IPS-18c (cell line): ENCODE measurements around the gene CFAP46.
"Not testable (repeated sequence)": the region's sequence is repeated elsewhere in the genome, so short reads cannot be mapped to it uniquely, and the experiment has no call there.

Experiments
- H3K4me3 ChIP-seq: 2 replicates; pipeline ENCODE4 v1.7.0; 2013; ENCODE audit warnings: low read depth, mild to moderate bottlenecking, low read length, moderate library complexity; ENCODE audit not compliant: insufficient read depth
- H3K9me3 ChIP-seq: one replicate; pipeline ENCODE4 v1.6.1; 2013; ENCODE audit warnings: mild to moderate bottlenecking, low read length, moderate library complexity; ENCODE audit not compliant: control insufficient read depth, insufficient read depth

CFAP46 gene

DNA sequence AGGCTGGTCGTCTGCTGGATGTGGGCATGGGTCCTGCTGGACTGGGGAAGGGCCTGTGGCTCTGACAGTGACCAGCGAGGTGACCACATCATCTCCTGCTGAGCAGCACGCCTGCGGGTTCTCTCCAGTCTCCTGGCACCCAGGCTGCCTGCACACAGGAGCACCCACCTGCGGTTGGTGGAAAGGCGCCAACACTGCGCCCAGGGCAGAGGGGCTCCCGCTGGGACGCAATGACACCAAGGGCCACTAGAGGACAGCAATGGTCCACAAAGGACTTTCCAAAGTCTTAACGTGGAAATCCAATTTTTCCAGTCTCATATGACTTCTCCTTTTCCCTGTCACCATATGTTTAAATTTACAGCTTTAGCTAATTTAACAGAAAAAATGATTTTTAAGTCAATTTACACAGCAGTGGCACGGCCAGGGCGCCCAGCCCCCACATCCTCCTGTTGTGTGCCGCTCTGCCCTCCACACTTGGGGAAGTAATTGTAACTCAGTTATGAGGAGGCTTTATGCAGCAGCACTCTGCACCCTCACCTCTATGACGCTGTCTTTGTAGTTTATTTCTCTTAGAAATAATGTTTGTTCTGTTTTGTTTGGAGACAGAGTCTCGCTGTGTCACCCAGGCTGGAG is 38.1 kb downstream of the CFAP46 start:
- H3K9me3 ChIP-seq = peaks cover 2% of the 10 kb centered on the region
- H3K4me3 ChIP-seq = no peak overlapping the region

DNA sequence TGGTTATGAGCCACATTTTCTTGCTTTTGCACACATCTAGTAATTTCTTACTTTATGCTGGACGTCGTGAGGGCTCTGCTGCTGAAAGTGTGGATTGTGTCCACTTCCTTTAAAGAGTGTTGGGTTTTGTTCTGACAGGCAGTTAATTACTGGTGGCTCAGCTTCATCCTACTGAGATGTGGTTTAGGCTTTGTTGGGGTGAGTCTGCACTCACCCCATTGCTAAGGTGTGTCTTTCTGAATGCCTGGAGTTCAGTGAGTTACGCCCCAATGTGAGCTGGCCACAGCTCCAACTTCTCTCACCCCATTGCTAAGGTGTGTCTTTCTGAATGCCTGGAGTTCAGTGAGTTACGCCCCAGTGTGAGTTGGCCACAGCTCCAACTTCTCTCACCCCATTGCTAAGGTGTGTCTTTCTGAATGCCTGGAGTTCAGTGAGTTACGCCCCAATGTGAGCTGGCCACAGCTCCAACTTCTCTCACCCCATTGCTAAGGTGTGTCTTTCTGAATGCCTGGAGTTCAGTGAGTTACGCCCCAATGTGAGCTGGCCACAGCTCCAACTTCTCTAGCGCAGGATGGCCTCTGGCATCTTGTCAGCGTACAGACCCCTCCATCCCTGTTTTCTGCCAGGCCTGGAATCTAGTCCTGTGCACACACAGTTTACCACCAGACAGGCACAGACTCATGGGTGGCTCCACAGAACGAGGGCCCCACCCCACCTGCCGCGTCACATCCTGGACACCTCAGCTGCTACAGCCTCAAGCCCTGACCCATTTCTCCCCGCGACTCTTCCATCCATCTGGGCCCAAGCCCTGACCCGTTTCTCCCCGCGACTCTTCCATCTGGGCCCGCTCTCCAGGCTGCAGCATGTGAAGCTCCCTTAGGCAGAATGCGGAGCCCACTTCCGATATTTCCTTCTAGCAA is 39.5 kb downstream of the CFAP46 start:
- not testable (repeated sequence) for H3K4me3 ChIP-seq, H3K9me3 ChIP-seq

DNA sequence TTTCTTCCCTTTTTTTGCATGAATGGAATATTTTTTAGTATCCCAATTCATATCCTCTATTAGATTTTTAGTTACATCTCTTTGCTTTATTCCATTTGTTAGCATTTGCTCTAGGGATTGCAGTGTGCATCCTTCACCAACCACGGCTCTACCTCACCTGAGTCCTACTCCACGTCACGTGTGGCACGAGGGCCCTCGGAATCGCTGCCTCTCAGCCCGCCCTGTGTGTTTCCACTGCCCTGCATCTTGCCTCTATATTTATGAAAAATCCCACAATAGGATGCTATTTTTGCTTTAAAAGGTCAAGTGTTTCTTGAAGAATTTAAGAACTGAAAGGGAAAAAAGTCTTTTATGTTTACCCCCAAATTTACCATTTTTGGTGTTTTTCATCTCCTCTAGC is 41.0 kb downstream of the CFAP46 start:
- H3K4me3 ChIP-seq = no peak overlapping the region
- peaks cover 2% of the 10 kb centered on the region for H3K9me3 ChIP-seq

DNA sequence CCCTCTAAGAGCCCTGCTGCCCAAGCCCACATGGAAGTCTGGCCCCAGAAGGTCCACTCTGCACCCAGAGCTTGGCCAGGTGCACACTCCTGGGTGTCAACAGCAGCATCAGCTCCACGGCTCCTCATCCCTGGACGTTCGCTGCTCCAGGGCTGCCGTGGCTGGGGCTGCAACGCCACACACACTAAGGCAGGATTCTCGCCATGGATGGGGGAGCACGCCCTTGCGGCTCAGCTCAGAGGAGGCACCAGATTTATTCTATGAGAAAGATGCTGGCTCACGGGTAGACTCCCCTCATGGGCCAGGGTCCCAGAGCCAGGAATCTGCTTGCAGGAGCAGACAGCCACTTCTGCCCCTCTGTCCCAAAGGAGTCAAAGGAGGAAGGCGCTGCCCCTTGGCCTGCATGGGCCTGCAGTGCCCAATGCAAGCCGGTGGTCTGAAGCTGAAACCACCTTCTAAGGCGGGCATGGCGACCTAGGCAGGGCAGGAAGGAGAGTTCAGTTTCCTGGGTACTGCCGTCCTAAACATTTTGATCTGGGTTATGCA is 42.1 kb downstream of the CFAP46 start:
- Histone ChIP-seq H3K9me3 (peaks cover under 1% of the 10 kb centered on the region), H3K4me3 (no peak overlapping the region)

DNA sequence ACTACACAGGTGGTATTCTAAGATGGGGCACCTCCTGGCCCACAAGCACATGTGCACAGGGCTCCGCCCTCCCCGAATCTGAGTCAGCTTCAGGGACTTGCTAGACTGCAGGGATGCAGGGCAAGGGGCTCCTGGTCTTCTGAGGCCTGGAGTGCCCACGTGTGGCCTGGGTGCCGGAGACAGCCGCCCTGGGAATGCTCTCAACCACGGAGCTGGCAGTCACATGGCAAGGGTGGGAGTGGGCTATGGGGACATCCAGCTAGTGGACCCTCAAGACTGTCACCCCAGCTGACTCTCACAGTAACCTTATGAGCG is 42.7 kb downstream of the CFAP46 start:
- H3K4me3 ChIP-seq = no peak overlapping the region
- H3K9me3 ChIP-seq = no peaks in the 10 kb centered on the region

DNA sequence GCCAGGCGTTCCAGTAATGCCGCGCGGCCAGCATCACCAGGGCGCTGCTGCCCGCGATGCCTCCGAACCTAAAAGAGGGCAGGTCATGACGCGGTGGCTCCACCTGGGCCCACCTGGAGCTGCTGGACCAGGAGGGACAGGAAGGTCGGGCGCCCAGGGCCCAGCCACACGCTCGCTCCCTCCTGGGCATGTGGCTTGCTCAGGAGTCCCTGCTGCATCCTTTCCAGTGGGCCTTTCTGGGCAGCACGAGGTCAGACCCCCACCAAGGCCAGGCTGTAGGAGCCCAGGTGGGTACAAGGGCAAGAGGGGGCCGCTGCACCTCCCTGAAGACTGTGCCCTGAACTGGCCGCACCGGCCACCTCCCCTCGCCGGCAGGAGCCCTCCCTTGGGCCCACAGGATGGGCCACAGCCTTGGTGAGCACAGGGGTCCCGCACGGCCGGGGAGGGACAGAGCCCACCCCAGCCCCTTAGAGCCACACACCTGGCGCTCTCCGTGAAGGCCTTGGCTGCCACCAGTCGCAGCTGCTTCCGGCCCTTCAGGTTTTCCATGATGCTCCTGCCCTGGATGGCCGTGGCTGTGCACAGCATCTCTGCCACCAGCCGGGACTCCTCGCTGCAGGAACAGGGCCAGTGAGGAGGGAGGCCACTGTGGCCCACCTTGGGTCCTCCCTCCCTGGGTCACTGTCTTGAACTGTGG is 43.2 kb downstream of the CFAP46 start:
- Histone ChIP-seq H3K4me3 (no peak overlapping the region), H3K9me3 (no peaks in the 10 kb centered on the region)

DNA sequence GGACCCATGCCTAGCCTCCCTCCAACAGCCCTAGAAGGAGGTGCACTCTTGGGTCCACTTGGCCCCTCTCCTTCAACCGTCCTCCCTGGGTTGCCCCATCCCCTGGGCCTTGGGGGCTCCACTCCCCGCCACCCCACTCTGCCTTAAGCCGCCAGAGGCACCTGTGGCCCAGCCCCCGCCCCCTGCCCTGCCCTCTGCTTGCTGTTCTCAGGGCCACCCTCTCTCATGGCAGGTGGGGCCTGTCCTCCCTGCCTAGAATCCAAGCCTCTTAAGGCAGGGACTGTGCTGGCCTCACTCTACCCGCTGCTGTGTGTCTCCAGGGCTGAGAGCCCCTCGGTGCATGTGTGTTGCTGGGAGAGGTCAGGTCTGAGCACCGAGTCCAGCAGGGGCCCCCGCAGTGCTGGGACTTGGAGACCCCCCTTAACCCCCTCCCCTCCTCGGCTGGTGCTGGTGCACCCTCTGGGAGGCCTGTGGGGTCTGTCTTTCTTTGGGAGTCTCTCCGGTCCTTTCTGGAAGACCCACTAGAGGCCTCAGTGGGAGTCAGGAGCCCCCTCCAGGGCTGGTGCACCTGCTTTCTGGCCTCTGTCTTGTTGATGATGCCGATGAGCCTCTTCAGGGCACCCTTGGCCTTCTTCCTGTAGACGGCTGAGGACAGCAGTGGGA is 43.8 kb downstream of the CFAP46 start:
- H3K9me3 ChIP-seq = no peaks in the 10 kb centered on the region
- H3K4me3 ChIP-seq = no peak overlapping the region

DNA sequence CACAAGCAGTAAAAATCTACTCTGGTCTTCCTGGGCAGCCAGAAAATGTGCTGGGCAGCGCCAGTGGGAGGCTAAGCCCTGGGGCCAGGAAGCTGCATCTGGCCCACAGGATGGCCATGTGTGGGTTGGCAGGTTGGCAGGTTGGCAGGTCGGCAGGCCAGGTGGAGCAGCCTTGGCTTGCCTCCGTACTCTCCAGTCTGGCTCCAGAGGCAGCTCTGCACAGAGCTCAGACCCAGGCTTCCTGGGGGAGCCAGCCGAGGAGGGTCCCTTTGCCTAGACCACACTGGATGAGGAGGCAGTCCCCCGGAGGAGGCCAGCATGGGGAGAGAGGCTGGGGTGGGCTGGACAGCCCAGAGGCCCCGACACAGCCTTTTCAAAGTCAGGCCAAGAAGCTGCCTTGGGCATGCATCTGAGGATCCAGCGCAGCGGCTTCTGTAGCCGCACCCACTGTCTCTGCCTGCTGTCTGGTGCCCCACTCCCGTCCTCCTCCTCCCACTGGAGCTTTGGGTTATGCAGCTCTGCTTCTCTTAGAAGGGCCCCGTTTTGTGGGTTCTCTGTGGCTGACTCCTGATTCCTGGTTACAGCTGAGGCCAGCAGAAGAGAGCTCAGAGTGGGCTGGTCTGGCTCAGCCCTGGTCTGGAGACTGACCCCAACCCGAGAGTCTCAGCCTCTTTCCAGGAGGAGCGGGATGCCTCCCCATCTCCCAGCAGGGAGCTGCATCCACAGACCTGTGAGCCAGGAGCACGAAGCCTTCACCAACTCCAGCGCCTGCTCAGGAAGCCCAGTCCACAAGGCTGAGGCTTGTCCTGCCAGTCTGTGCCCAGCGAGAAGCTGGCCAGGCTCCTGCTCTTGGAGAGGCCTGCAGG is 44.6 kb downstream of the CFAP46 start:
- H3K4me3 ChIP-seq = no peak overlapping the region

DNA sequence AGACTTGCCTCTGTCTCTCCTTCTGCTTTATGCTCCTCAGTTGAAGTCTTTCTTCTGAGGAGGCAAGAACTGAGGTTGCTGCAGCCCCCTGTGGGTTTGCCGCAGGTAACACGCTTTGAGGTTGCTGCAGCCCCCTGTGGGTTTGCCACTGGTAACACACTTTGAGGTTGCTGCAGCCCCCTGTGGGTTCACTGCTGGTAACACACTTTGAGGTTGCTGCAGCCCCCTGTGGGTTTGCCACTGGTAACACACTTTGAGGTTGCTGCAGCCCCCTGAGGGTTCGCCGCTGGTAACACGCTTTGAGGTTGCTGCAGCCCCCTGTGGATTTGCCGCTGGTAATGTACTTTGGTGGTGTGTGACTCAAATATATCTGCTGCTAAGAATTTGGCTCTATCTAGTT is 48.6 kb downstream of the CFAP46 start:
- peak overlapping the region; percentile 9; the same call in 1 of the 2 replicates for H3K4me3 ChIP-seq
- not testable (repeated sequence) for H3K9me3 ChIP-seq

More for the DNA sequence above, 44.6 kb downstream of the CFAP46 start:
- no peaks in the 10 kb centered on the region for H3K9me3 ChIP-seq

DNA sequence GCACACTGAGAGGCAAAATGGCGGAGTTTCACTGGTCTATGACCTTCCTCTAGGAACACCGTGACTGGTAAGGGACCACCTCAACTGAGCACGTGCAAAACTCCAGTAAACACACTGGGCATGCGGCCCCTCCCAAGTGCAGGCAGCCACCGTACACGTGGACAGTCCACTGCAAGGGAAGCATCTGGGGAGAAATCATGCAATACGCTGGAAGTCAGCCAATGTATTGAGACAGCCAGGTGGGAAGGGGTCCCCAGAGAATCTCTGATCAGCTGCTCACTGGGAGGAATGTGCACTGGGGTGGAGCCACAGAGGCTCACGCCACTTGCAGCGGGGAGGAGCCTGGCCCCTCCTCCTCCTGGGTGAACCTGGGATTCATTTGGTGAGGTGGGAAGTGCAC is 49.3 kb downstream of the CFAP46 start:
- H3K9me3 ChIP-seq = no peaks in the 10 kb centered on the region
- no peak overlapping the region for H3K4me3 ChIP-seq

DNA sequence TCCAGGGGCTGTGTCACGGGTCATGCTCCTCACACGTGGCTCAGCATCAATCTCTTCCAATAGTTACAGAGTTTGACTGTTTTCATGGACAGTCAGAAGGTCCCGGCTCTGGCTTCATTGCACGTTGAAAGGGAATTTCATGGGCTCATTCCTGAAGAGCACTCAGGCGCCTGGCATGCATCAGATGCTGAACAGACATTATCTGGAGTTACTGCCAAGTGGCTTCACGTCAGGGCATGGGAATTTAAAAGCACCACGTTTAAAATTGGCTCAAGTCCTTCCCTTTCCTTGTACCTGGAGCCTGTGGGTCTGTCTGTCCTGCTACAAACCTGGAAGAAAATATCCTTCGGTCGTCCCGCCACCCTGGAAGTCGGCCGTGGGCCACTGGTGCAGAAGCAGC is 50.4 kb downstream of the CFAP46 start:
- Histone ChIP-seq H3K9me3 (no peaks in the 10 kb centered on the region), H3K4me3 (no peak overlapping the region)

DNA sequence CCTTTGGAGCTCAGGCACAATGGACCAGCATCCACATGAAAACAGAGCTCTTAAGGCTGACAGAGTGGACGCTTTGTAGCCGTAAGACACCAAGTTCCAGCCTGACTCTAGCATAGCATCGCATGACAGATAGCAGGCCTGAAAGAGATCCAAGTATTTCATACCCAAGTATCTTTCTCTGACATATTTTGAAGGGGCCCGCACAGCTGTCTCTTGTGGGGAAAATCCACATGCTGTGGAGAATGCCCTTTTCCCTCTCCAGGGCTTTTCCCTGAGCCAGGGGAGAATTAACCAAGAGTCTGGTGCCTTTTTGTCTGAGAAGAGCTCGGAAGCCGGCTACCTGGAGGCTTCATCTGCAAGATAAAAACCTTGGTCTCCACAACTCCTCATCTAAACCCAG is 51.0 kb downstream of the CFAP46 start:
- Histone ChIP-seq H3K4me3 (peak overlapping the region; percentile 20; the same call in 1 of the 2 replicates), H3K9me3 (no peaks in the 10 kb centered on the region)

DNA sequence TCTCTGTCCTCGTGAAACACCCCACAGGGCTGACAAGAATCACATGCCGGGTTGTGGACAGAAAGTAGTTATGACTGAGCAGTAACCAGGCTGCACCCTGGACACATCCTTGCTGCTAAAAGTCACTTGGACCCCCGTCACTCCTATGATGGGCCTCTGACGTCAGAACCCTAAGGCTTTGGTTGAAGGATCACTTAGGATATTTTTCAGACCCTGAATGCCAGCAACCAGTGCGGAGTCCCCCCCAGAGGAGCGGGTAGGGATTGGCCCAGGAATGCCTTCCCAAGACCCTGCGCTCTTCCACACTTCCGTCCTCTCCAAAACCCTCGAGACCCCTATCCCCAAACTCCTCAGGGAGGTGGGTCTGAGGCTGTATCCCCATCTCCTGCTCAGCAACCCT is 52.1 kb downstream of the CFAP46 start:
- Histone ChIP-seq H3K9me3 (no peaks in the 10 kb centered on the region), H3K4me3 (no peak overlapping the region)

DNA sequence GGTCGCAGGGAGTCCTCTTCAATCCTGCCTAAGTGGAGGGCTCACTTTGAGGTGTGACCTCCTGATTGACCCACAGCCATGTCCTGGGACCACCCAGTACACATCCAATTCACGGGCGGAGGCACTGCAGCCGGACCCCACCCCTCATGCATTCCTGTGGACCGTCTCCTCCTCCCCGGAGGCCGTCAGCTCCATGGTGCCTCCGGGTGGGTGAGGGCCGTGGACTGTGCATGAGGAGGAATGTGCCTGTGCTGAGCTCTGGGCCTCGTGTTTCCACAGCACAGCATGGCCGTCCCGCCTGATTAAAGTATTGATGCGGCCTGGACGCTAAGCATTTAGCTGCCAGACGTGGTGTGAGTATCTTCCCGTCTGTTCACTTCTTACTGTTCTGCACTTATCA is 52.8 kb downstream of the CFAP46 start:
- Histone ChIP-seq H3K4me3 (no peak overlapping the region), H3K9me3 (no peaks in the 10 kb centered on the region)

DNA sequence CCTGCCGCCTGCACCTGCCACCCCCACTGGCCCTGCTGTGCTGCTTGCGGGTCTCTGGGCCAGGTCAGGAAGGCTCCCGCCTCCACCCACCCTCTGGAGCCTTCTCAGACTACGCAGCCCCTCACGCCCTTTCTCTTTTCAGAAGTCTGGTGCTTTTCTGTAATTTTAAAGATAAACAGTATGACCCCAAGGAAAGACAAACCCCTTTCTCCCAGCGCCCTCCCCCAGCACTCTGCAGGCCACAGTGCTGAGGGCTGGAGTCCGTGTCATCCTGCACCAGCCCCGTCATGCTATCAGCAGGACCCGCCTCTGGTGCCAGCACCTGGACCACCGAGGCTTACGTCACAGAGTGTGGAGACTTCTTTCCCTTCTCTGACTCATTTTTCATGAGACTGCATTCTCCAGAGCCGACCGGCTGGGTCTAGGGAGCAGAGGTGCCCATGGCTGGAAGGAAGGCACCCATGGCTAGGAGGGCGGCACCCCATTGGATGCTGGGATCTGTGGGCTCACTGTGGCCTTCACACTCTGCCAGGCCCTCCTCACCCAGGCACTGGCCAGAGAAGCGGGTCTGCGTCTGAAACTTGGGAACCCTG is 53.4 kb downstream of the CFAP46 start:
- no peak overlapping the region for H3K4me3 ChIP-seq
- no peaks in the 10 kb centered on the region for H3K9me3 ChIP-seq

DNA sequence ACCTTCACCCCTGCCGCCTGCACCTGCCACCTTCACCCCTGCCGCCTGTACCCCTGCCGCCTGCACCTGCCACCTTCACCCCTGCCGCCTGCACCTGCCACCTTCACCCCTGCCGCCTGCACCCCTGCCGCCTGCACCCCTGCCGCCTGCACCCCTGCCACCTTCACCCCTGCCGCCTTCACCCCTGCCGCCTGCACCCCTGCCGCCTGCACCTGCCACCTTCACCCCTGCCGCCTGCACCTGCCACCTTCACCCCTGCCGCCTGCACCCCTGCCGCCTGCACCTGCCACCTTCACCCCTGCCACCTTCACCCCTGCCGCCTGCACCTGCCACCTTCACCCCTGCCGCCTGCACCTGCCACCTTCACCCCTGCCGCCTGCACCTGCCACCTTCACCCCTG is 53.9 kb downstream of the CFAP46 start:
- H3K9me3 ChIP-seq, H3K4me3 ChIP-seq: not testable (repeated sequence)
